Measurements from ENCODE around the gene CLCN5. TPM values are rescaled to one million over a fixed set of nuclear protein-coding genes. Genes with fewer than 3 reads are reported as not detected.

Gene CLCN5
- total and polyA plus RNA-seq, 2 of the 13 experiments (the other 11 are each of a cell fraction or from before 2014, with no cell fraction given), result 7.8 to 27.3 TPM

DNA sequence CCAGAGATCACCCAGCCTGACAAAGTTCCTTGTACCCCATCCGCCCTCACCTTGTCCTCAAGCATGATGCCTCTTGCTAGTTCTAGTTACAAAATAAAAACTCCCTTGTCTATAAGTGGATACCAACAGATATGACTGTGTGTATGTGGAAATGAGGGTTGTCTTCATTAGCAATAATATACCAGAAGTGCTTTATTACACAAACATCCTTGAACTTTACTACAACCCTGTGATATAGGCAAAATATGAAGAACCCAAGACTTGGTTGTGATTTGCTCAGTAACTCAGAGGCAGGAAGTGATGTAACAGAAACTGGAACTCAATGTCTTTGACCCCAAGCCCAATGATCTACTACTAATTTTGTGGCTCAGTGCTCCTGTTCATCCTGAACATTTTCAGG, 180.8 kb downstream of the CLCN5 start (continued):
- TF ChIP-seq, protein P1, sequence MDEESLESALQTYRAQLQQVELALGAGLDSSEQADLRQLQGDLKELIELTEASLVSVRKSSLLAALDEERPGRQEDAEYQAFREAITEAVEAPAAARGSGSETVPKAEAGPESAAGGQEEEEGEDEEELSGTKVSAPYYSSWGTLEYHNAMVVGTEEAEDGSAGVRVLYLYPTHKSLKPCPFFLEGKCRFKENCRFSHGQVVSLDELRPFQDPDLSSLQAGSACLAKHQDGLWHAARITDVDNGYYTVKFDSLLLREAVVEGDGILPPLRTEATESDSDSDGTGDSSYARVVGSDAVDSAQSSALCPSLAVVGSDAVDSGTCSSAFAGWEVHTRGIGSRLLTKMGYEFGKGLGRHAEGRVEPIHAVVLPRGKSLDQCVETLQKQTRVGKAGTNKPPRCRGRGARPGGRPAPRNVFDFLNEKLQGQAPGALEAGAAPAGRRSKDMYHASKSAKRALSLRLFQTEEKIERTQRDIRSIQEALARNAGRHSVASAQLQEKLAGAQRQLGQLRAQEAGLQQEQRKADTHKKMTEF (CRISPR knock-in tag; IDR thresholded peaks at IDR 0.05), result no peak

DNA sequence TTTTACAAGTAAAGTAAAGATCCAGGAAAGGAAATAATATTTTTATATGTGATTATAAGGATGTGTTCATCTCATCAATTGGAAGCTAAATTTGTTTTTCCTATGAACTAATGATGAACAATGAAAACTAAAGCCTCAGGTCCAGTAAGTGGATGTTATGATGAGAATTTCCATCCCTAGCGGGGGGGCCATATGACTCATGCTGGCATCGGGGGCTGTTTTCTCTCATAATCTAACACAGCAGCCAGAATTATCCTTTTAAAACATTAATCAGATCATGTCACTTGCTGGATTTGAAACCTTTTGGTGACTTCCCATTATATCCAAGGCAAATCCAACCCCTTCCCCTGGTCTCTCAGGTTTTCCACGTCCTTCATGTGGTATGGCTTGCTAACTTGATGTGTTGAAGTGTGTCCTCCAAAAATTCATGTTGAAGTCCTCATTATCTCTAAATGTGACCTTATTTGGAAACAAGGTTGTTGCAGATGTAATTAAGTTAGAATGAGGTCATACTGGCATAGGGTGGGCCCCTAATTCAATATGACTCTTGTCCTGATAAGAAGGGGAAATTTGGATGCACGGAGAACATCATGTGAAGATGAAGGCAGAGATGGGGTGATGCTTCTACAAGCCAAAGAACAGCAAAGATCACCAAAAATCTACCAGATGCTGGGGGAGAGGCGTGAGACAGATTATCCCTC, 181.6 kb downstream of the CLCN5 start:
- Histone ChIP-seq H3K4me1 (ENCODE audit: insufficient read depth, low read length) (peaks cover 33% of the 10 kb centered on the region), H4K20me1 (ENCODE audit: insufficient read depth, low read length) (no peaks in the 10 kb centered on the region), H3K4me3 (replicated peaks in 1 of 3; ENCODE audit: insufficient read depth in 1 of 3, low read depth in 2 of 3, low read length in 3 of 3) (no peak overlapping the region), H3K9me3 (ENCODE audit: low read length) (no peaks in the 10 kb centered on the region), H3K4me2 (ENCODE audit: low read depth, low read length) (no peak overlapping the region), H3K36me3 (replicated peaks in 1 of 2; ENCODE audit: control insufficient read depth in 1 of 2, insufficient read depth in 2 of 2, low read length in 2 of 2) (no peaks in the 10 kb centered on the region), H3K9ac (ENCODE audit: insufficient read depth, low read depth, low read length) (no peak overlapping the region), H3K27me3 (ENCODE audit: control insufficient read depth in 1 of 2, insufficient read depth in 2 of 2, low read length in 2 of 2) (no peaks in the 10 kb centered on the region), H2AFZ (ENCODE audit: low read length) (no peak overlapping the region), H3K79me2 (ENCODE audit: insufficient read depth, low read length) (no peaks in the 10 kb centered on the region), H3K27ac (ENCODE audit: extremely low read length, insufficient read depth, low read length) (no peak overlapping the region)
- ChIA-PET CTCF (ENCODE audit: low intra/inter-chr PET ratio, low total read pairs) (no interaction called here), POLR2A (no interaction called here)
- ATAC-seq (no peak), FAIRE-seq (no peak), DNase-seq (ENCODE audit: low spot score) (no peak)
- TF ChIP-seq ZNF556 (CRISPR knock-in tag; IDR thresholded peaks at IDR 0.05; ENCODE audit: borderline replicate concordance) (no peak), SAFB2 (CRISPR knock-in tag; IDR thresholded peaks at IDR 0.05; ENCODE audit: borderline replicate concordance, low read depth) (no peak), HDAC6 (IDR thresholded peaks at IDR 0.05; ENCODE audit: low read depth, low read length) (no peak), TRIM24 (CRISPR knock-in tag; IDR thresholded peaks at IDR 0.05) (no peak), ZNF24 (IDR thresholded peaks at IDR 0.05) (no peak)
- TF ChIP-seq, protein P2, sequence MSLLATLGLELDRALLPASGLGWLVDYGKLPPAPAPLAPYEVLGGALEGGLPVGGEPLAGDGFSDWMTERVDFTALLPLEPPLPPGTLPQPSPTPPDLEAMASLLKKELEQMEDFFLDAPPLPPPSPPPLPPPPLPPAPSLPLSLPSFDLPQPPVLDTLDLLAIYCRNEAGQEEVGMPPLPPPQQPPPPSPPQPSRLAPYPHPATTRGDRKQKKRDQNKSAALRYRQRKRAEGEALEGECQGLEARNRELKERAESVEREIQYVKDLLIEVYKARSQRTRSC (CRISPR knock-in tag; IDR thresholded peaks at IDR 0.05; ENCODE audit: low read depth), result no peak
- intact Hi-C loops (cut with micrococcal nuclease; ENCODE audit: unreplicated experiment), result loop anchor here (10.0 kb wide), 1 partner anchor 481 kb away; no protein-coding TSS in a partner anchor
- in situ Hi-C loops (cut with HindIII; ENCODE audit: extremely low pct_ligation_motif_present, low pct_unique_long_range_greater_than_20kb), result loop anchor here (25.0 kb wide), 1 partner anchor 483 kb away; no protein-coding TSS in a partner anchor
- no TSS peak for BruUV-seq (replicated peaks)
- WGBS (ENCODE audit: low lambda C conversion rate), result 98% methylated on average over 5 of the region's 5 CpGs
